Measurements from ENCODE around the gene EIPR1. TPM values are rescaled to one million over a fixed set of nuclear protein-coding genes. Genes with fewer than 3 reads are reported as not detected.

Gene EIPR1
- total and polyA plus RNA-seq, 4 donors, result 12.0 to 26.8 (median 23.4) TPM

DNA sequence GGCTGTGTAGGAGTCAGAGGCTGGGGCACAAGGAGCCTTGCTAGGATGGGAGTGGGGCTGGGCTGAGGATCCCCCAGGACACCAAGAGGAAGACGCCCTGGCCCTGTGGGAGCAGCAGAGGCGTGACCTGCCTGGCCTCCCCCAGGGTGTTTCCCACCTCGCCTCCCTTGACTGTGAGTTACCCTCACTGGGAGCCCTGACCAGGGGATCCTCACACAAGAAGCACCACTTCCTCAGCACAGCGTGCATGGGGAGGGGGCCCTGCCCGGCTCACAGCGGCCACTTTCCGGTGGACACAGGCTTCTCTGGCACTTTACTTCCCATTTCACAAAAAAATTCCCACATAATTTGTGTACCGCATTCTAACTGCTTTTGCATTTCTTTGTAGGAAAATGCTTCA is 187.7 kb downstream of the EIPR1 start:
- 94 to 95% methylated on average over 8 of the region's 8 CpGs for WGBS, 2 donors
- H3K27me3 ChIP-seq (ENCODE audit: control insufficient read depth in 3 of 3, insufficient read depth in 3 of 3, low read length in 2 of 3), result no peaks in the 10 kb centered on the region
- H3K9ac ChIP-seq (ENCODE audit: insufficient read depth in 1 of 2, low read length in 2 of 2), result no peak overlapping the region
- TF ChIP-seq, protein P1, sequence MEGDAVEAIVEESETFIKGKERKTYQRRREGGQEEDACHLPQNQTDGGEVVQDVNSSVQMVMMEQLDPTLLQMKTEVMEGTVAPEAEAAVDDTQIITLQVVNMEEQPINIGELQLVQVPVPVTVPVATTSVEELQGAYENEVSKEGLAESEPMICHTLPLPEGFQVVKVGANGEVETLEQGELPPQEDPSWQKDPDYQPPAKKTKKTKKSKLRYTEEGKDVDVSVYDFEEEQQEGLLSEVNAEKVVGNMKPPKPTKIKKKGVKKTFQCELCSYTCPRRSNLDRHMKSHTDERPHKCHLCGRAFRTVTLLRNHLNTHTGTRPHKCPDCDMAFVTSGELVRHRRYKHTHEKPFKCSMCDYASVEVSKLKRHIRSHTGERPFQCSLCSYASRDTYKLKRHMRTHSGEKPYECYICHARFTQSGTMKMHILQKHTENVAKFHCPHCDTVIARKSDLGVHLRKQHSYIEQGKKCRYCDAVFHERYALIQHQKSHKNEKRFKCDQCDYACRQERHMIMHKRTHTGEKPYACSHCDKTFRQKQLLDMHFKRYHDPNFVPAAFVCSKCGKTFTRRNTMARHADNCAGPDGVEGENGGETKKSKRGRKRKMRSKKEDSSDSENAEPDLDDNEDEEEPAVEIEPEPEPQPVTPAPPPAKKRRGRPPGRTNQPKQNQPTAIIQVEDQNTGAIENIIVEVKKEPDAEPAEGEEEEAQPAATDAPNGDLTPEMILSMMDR (IDR thresholded peaks at IDR 0.05; ENCODE audit: control extremely low read depth, extremely low read depth), result no peak
- H3K36me3 ChIP-seq (ENCODE audit: control insufficient read depth in 4 of 4, insufficient read depth in 4 of 4, low read length in 4 of 4), result peaks cover 0 to 48% (median 3%) of the 10 kb centered on the region in 4 donors
- H3K4me3 ChIP-seq, result no peak overlapping the region
- ATAC-seq (ENCODE audit: insufficient read depth, low FRiP score) (no peak), DNase-seq (no peak)
- H3K9me3 ChIP-seq (ENCODE audit: control insufficient read depth in 4 of 4, insufficient read depth in 3 of 4, low read length in 3 of 4), result no peaks in the 10 kb centered on the region
- peaks cover 0 to 25% (median 7%) of the 10 kb centered on the region in 5 donors for H3K4me1 ChIP-seq (ENCODE audit: control insufficient read depth in 5 of 5, insufficient read depth in 5 of 5, low read length in 5 of 5)
- no peak overlapping the region for H3K27ac ChIP-seq (ENCODE audit: low read depth in 1 of 2, low read length in 1 of 2)

DNA sequence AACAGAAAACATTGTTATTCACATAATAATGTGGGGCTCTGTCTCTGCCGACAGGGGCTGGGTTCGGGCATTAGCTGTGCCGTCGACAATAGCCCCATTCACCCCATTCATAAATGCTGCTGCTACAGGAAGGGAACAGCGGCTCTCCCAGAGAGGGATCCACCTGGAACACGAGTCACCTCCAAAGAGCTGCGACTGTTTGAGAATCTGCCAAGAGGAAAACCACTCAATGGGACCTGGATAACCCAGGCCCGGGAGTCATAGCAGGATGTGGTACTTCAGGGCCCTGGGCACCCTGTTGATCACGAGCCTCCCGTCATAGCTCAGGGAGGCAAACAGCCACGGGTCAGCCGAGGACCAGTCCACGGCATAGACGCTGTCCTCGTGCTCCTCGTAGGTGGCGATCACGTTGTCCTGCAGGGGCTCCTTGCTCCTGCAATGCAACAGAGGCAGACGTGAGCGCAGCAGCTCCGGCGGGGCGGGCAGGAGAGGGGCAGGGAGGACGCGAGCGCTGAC is 188.5 kb downstream of the EIPR1 start:
- no peak overlapping the region for H3K9ac ChIP-seq (ENCODE audit: insufficient read depth in 1 of 2, low read length in 2 of 2)
- peaks cover 0 to 16% (median 7%) of the 10 kb centered on the region in 5 donors for H3K4me1 ChIP-seq (ENCODE audit: control insufficient read depth in 5 of 5, insufficient read depth in 5 of 5, low read length in 5 of 5)
- no peaks in the 10 kb centered on the region for H3K9me3 ChIP-seq (ENCODE audit: control insufficient read depth in 4 of 4, insufficient read depth in 3 of 4, low read length in 3 of 4)
- H3K27me3 ChIP-seq (ENCODE audit: control insufficient read depth in 3 of 3, insufficient read depth in 3 of 3, low read length in 2 of 3), result no peaks in the 10 kb centered on the region
- DNase-seq (no peak), ATAC-seq (ENCODE audit: insufficient read depth, low FRiP score) (no peak)
- H3K27ac ChIP-seq (ENCODE audit: low read depth in 1 of 2, low read length in 1 of 2), result no peak overlapping the region
- no peak overlapping the region for H3K4me3 ChIP-seq
- peaks cover 0 to 45% (median 3%) of the 10 kb centered on the region in 4 donors for H3K36me3 ChIP-seq (ENCODE audit: control insufficient read depth in 4 of 4, insufficient read depth in 4 of 4, low read length in 4 of 4)
- TF ChIP-seq, protein P1 (IDR thresholded peaks at IDR 0.05; ENCODE audit: control extremely low read depth, extremely low read depth), result no peak
- 85 to 94% methylated on average over 26 of the region's 26 CpGs for WGBS, 2 donors

DNA sequence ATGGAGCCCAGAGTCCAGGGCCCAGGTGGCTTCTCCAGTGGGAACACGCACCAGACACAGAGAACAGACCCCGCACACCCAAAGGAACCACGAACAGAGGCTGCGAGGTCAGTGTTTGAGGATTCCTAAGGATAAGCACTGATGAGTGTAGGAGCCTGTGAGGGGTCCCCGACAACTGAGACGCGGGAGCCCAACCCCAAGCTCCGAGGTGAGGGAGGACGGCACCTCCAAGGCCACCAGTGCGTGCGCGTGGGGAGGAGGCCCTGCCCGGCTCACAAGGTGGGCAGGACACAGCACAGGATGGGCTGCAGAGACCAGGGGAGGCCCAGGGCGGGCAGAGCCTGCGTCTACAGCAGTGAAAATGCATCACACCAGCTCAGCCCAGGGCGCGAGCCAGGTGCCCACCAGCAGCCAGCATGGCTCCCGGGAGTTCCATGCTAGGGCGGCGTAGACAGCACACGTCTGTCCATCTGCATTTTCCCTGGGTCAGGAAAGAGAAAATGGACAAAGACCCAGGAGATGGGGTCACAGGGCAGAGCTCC is 189.1 kb downstream of the EIPR1 start:
- H3K9ac ChIP-seq (ENCODE audit: insufficient read depth in 1 of 2, low read length in 2 of 2), result no peak overlapping the region
- peaks cover 0 to 43% (median 3%) of the 10 kb centered on the region in 4 donors for H3K36me3 ChIP-seq (ENCODE audit: control insufficient read depth in 4 of 4, insufficient read depth in 4 of 4, low read length in 4 of 4)
- no peaks in the 10 kb centered on the region for H3K9me3 ChIP-seq (ENCODE audit: control insufficient read depth in 4 of 4, insufficient read depth in 3 of 4, low read length in 3 of 4)
- TF ChIP-seq, protein P1 (IDR thresholded peaks at IDR 0.05; ENCODE audit: control extremely low read depth, extremely low read depth), result no peak
- no peak for ATAC-seq (ENCODE audit: insufficient read depth, low FRiP score)
- no peaks in the 10 kb centered on the region for H3K27me3 ChIP-seq (ENCODE audit: control insufficient read depth in 3 of 3, insufficient read depth in 3 of 3, low read length in 2 of 3)
- H3K27ac ChIP-seq (ENCODE audit: low read depth in 1 of 2, low read length in 1 of 2), result no peak overlapping the region
- no peak for DNase-seq
- H3K4me3 ChIP-seq, result no peak overlapping the region
- 97 to 98% methylated on average over 21 of the region's 21 CpGs for WGBS, 2 donors
- peaks cover 0 to 10% (median 5%) of the 10 kb centered on the region in 5 donors for H3K4me1 ChIP-seq (ENCODE audit: control insufficient read depth in 5 of 5, insufficient read depth in 5 of 5, low read length in 5 of 5)
